GM21367 (cell line): Measurements from ENCODE around the gene TARS1.
A peak's percentile ranks its signal among the peaks of the same experiment; 100 is the strongest.

ENCODE experiments used
- ATAC-seq: cut with Tn5 transposase; IDR thresholded peaks from one replicate; pipeline ENCODE4 v1.9.1; 2021; ENCODE audit not compliant: unreplicated experiment

Gene TARS1

GRCh38 chr5:33440482-33441240 lies at the start of gene TARS1:
Gene TARS1, plus strand, starts transcription at chr5:33440965. Its CDS starts 122 bp downstream, at chr5:33441087.
- ATAC-seq, result peak; percentile 92

- no peak for ATAC-seq
Measured at GRCh38 chr5:33398501-33398900, 42.3 kb upstream of the TARS1 start.

GRCh38 chr5:33400675-33401074 lies 40.1 kb upstream of the TARS1 start:
- ATAC-seq, result no peak

GRCh38 chr5:33401482-33402390 lies 39.0 kb upstream of the TARS1 start:
- no peak for ATAC-seq

GRCh38 chr5:33403187-33403586 lies 37.6 kb upstream of the TARS1 start:
- ATAC-seq, result no peak

GRCh38 chr5:33408816-33409215 lies 31.9 kb upstream of the TARS1 start:
- ATAC-seq, result no peak

GRCh38 chr5:33409435-33410170 lies 31.2 kb upstream of the TARS1 start:
- ATAC-seq, result no peak

GRCh38 chr5:33410221-33410620 lies 30.5 kb upstream of the TARS1 start:
- ATAC-seq, result no peak

GRCh38 chr5:33411498-33411897 lies 29.3 kb upstream of the TARS1 start:
- no peak for ATAC-seq

GRCh38 chr5:33415811-33416354 lies 24.9 kb upstream of the TARS1 start:
- no peak for ATAC-seq

- no peak for ATAC-seq
Measured at GRCh38 chr5:33417632-33418031, 23.1 kb upstream of the TARS1 start.

- no peak for ATAC-seq
Measured at GRCh38 chr5:33420946-33421345, 19.8 kb upstream of the TARS1 start.

GRCh38 chr5:33422191-33422590 lies 18.6 kb upstream of the TARS1 start:
- ATAC-seq, result no peak

- no peak for ATAC-seq
Measured at GRCh38 chr5:33423018-33423630, 17.6 kb upstream of the TARS1 start.

- ATAC-seq, result no peak
Measured at GRCh38 chr5:33425314-33425713, 15.5 kb upstream of the TARS1 start.

- ATAC-seq, result no peak
Measured at GRCh38 chr5:33430983-33431382, 9.8 kb upstream of the TARS1 start.

GRCh38 chr5:33432656-33433055 lies 8.1 kb upstream of the TARS1 start:
- ATAC-seq, result no peak

GRCh38 chr5:33433303-33434240 lies 7.2 kb upstream of the TARS1 start:
- no peak for ATAC-seq

- peak; percentile 50 for ATAC-seq
Measured at GRCh38 chr5:33435893-33436490, 4.8 kb upstream of the TARS1 start.
